AG04449 (cell line): ENCODE data around the gene C8G.

ENCODE experiments used
- CTCF ChIA-PET: fragments of 350-600 bp; formaldehyde crosslinking; extraction: SDS; loops from one replicate; lab custom pipeline; 2021; ENCODE audit warnings: antibody characterized with exemption; lab: Yijun Ruan, JAX
- POLR2A ChIA-PET: fragments of 400-600, 350-600 bp; formaldehyde crosslinking; extraction: SDS; loops from one replicate; lab custom pipeline; 2020; ENCODE audit warnings: antibody characterized with exemption, inconsistent platforms; lab: Yijun Ruan, JAX
- DNase-seq: peaks from one replicate; pipeline ENCODE4 v3.0.0-alpha.2; 2010; ENCODE audit warnings: low read depth, low spot score
- H3K4me3 ChIP-seq: 2 replicates; pipeline ENCODE4 v1.5.1; 2011; ENCODE audit warnings: low read depth, mild to moderate bottlenecking, control low read depth, low read length
- CTCF ChIP-seq: IDR thresholded peaks from one replicate; pipeline ENCODE4 v1.5.1; 2011; ENCODE audit warnings: mild to moderate bottlenecking, moderate library complexity, low read length, control low read depth, inconsistent platforms; ENCODE audit not compliant: insufficient read depth; ENCODE audit errors: missing control alignments

Gene C8G

DNA sequence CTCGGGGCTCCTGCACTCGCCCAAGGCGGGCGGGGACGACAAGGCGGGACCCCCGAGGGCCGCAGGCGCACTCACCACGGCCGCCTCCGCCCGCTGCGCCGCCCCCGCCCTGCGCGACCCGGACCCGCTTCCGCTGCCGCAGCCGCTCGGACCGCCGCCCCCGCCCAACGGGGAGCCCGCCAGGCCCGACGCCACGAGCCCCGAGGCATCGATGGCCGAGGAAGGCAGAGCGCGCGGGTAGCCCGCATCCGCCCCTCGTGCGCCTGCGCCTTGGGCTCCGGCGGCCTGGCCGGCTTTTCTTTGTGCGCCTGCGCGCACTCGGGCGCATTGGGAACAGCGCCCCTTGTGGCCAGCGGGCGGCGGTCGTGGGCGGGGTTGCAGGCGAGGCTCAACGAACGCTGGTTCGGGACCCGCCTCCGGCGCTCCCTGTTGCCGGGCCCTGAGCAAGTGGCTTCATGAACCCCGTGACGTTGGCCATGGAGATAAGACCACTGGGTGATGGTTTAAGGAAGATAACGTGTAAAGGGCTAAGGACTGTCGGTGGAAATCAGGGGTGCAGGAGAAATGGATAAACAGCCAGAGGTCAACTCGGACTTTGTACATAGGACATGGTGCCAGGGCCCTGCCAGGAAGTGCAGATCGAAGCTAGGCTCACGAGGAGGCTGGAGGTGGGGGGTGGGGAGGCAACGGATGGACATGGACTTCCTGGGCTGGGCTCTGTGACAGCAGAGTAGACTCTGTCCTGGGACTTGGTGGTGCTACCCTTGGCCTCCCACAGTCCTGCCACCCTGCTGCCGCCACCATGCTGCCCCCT is at the start of gene C8G, which contains the start of gene FBXW5:
Gene C8G (plus strand): TSS at position 725 of the 814 bp plus-strand sequence. CDS start 78 bp downstream, at position 803.
Gene FBXW5 (minus strand): TSS at position 220 of the 814 bp plus-strand sequence. CDS start 655 bp downstream, outside the sequence.
- peak within 1 kb of the TSS; percentile 81 for H3K4me3 ChIP-seq
- peak; percentile 96 for TF ChIP-seq CTCF
- CTCF ChIA-PET, result interaction anchor here (0.6 to 6.3 kb wide), 21 partner anchors 9 to 216 kb away, joined by 3 to 148 read pairs (median 4); partner anchors contain the start of genes ABCA2 and TRAF2
- POLR2A ChIA-PET, result no interaction called here
- peak; percentile 14 for DNase-seq

DNA sequence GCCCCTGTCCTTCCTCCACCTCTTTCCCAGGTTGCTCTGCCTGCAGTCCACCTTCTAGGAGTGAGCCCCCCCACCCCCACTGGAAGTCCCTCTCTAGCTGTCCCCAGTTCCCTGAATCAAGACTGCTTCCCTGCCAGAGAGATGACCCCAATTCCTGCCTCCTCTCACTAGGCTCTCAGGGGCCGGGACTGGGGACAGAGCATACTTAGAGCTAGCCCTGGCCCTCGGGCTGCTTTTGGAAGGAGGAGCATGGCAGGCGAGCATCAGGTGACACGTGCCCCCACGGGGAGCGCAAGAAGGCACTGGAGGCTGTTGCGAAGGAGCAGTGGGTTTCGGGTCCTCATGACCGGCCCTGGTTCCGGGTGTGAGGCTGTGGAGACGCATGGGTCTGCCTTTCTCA is 49.0 kb upstream of the C8G start:
- H3K4me3 ChIP-seq, result no peak overlapping the region
- POLR2A ChIA-PET, result no interaction called here
- no peak for DNase-seq
- CTCF ChIA-PET, result interaction anchor here (1.1 kb wide), 1 partner anchor 52 kb away, joined by 3 read pairs; no protein-coding TSS in a partner anchor
- TF ChIP-seq CTCF, result no peak

- ChIA-PET POLR2A (no interaction called here), CTCF (interaction anchor here (1.4 kb wide), 1 partner anchor 13 kb away, joined by 3 read pairs; no protein-coding TSS in a partner anchor)
- TF ChIP-seq CTCF, result no peak
- no peak for DNase-seq
- H3K4me3 ChIP-seq, result no peak overlapping the region
Measured at GRCh38 chr9:136898483-136899100, 46.5 kb upstream of the C8G start.

GRCh38 chr9:136899196-136899595 is 45.8 kb upstream of the C8G start:
- TF ChIP-seq CTCF, result no peak
- H3K4me3 ChIP-seq, result no peak overlapping the region
- POLR2A ChIA-PET, result no interaction called here
- DNase-seq, result no peak
- CTCF ChIA-PET, result interaction anchor here (1.4 kb wide), 1 partner anchor 13 kb away, joined by 3 read pairs; no protein-coding TSS in a partner anchor

GRCh38 chr9:136900556-136900955 is 44.5 kb upstream of the C8G start:
- ChIA-PET POLR2A (no interaction called here), CTCF (no interaction called here)
- no peak for DNase-seq
- no peak for TF ChIP-seq CTCF
- no peak overlapping the region for H3K4me3 ChIP-seq
